Activated gamma-delta T cell treated with anti-CD3 and anti-CD28 coated beads, Interleukin-2, amount 50 U/mL, for 16 hours (primary cell): ENCODE results near the gene SAP25.
"Not testable (repeated sequence)": the region's sequence is repeated elsewhere in the genome, so short reads cannot be mapped to it uniquely, and the experiment has no call there.

Experiments used
- DNase-seq: peaks from one replicate; pipeline ENCODE4 v3.0.0-alpha.2; 2020; ENCODE audit warnings: low read depth

Gene SAP25

GRCh38 chr7:100561491-100562194 is 12.1 kb downstream of the SAP25 start:
- DNase-seq, result no peak

GRCh38 chr7:100559127-100559526 is 14.6 kb downstream of the SAP25 start:
- DNase-seq, result no peak

- no peak for DNase-seq
Measured at GRCh38 chr7:100556541-100556940, 17.2 kb downstream of the SAP25 start.

- no peak for DNase-seq
Measured at GRCh38 chr7:100555701-100556100, 18.0 kb downstream of the SAP25 start.

- no peak for DNase-seq
Measured at GRCh38 chr7:100553032-100553431, 20.7 kb downstream of the SAP25 start.

GRCh38 chr7:100552532-100552931 is 21.2 kb downstream of the SAP25 start:
- DNase-seq, result no peak

- not testable (repeated sequence) for DNase-seq
Measured at GRCh38 chr7:100548446-100548845, 25.3 kb downstream of the SAP25 start.

- no peak for DNase-seq
Measured at GRCh38 chr7:100547872-100548271, 25.8 kb downstream of the SAP25 start.

- DNase-seq, result no peak
Measured at GRCh38 chr7:100546926-100547800, 26.5 kb downstream of the SAP25 start.

GRCh38 chr7:100546129-100546925 is 27.4 kb downstream of the SAP25 start:
- DNase-seq, result no peak

GRCh38 chr7:100545360-100546128 is 28.2 kb downstream of the SAP25 start:
- peak; percentile 43 for DNase-seq

GRCh38 chr7:100544967-100545359 is 28.7 kb downstream of the SAP25 start:
- DNase-seq, result no peak

- no peak for DNase-seq
Measured at GRCh38 chr7:100544386-100544785, 29.3 kb downstream of the SAP25 start.

- no peak for DNase-seq
Measured at GRCh38 chr7:100543586-100543985, 30.1 kb downstream of the SAP25 start.

GRCh38 chr7:100541309-100541708 is 32.4 kb downstream of the SAP25 start:
- not testable (repeated sequence) for DNase-seq

GRCh38 chr7:100540073-100540723 is 33.5 kb downstream of the SAP25 start:
- DNase-seq, result no peak

- no peak for DNase-seq
Measured at GRCh38 chr7:100539436-100540006, 34.2 kb downstream of the SAP25 start.

- DNase-seq, result peak; percentile 100
Measured at GRCh38 chr7:100538654-100539435, 34.9 kb downstream of the SAP25 start, which contains the start of gene AGFG2. AGFG2 (plus strand) TSS chr7:100539203; CDS start chr7:100539347, 144 bp downstream.

- no peak for DNase-seq
Measured at GRCh38 chr7:100538348-100538653, 35.4 kb downstream of the SAP25 start.

- not testable (repeated sequence) for DNase-seq
Measured at GRCh38 chr7:100536695-100537094, 37.0 kb downstream of the SAP25 start.
